ENCODE results near the gene PRPF8. TPM values are rescaled to one million over a fixed set of nuclear protein-coding genes. Genes with fewer than 3 reads are reported as not detected.
A peak's percentile ranks its signal among the peaks of the same experiment; 100 is the strongest.
"Not testable (repeated sequence)": the region's sequence is repeated elsewhere in the genome, so short reads cannot be mapped to it uniquely, and the experiment has no call there.

The PRPF8 gene
- total RNA-seq, 2 donors from 2014 or later: 298 to 375 TPM

GRCh38 chr17:1724351-1724868 is 39.7 kb upstream of the PRPF8 start, which contains the start of gene WDR81:
Gene WDR81, plus strand, starts transcription at chr17:1724704. Its CDS starts 256 bp downstream, at chr17:1724960.
- H3K4me3 ChIP-seq (ENCODE audit: low read length): peak within 1 kb of the TSS; percentile 67
- TF ChIP-seq, protein P1, sequence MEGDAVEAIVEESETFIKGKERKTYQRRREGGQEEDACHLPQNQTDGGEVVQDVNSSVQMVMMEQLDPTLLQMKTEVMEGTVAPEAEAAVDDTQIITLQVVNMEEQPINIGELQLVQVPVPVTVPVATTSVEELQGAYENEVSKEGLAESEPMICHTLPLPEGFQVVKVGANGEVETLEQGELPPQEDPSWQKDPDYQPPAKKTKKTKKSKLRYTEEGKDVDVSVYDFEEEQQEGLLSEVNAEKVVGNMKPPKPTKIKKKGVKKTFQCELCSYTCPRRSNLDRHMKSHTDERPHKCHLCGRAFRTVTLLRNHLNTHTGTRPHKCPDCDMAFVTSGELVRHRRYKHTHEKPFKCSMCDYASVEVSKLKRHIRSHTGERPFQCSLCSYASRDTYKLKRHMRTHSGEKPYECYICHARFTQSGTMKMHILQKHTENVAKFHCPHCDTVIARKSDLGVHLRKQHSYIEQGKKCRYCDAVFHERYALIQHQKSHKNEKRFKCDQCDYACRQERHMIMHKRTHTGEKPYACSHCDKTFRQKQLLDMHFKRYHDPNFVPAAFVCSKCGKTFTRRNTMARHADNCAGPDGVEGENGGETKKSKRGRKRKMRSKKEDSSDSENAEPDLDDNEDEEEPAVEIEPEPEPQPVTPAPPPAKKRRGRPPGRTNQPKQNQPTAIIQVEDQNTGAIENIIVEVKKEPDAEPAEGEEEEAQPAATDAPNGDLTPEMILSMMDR (conservative IDR thresholded peaks at IDR 0.05): no peak
- no peaks in the 10 kb centered on the region for H3K4me1 Mint-ChIP-seq
- peaks cover 9% of the 10 kb centered on the region for H3K36me3 Mint-ChIP-seq (ENCODE audit: low read depth)
- 1 to 10% methylated on average over 6 to 57 of the region's 57 CpGs for WGBS, 2 experiments (ENCODE audit: insufficient coverage in 1 of 2, insufficient read length in 1 of 2)
- H3K27ac ChIP-seq (ENCODE audit: low read depth, low read length): no peak within 1 kb of the TSS
- H3K36me3 ChIP-seq (ENCODE audit: control insufficient read depth, insufficient read depth, low read length): no peaks in the 10 kb centered on the region
- no peaks in the 10 kb centered on the region for H3K9me3 ChIP-seq (ENCODE audit: control insufficient read depth, low read length)
- no peaks in the 10 kb centered on the region for H3K4me1 ChIP-seq (ENCODE audit: control insufficient read depth, insufficient read depth, low read length)
- H3K4me3 Mint-ChIP-seq: peak within 1 kb of the TSS; percentile 52
- no peaks in the 10 kb centered on the region for H3K27me3 ChIP-seq (ENCODE audit: control insufficient read depth, insufficient read depth, low read length, poor library complexity, severe bottlenecking)
- no peaks in the 10 kb centered on the region for H3K27me3 Mint-ChIP-seq (ENCODE audit: insufficient read depth)
- H3K9ac ChIP-seq (ENCODE audit: extremely low read depth, low read length, poor library complexity, severe bottlenecking): peak within 1 kb of the TSS; percentile 15
- no peaks in the 10 kb centered on the region for H3K9me3 Mint-ChIP-seq
- DNase-seq: peak; percentile 97
- H3K27ac Mint-ChIP-seq: no peak within 1 kb of the TSS

DNA sequence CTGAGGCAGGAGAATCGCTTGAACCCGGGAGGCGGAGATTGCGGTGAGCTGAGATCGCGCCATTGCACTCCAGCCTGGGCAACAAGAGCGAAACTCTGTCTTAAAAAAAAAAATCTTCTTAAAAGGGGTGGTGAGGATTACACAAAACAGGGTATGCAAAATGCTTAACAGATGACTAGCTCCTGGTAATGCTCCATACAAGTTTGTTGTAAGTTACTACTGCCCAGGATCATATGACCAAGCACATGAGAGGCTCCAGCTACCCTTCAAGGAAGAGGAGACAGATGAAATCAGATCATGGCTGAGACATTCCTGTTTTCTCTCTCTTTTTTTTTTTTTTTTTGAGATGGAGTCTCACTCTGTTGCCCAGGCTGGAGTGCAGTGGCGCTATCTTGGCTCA is 37.4 kb upstream of the PRPF8 start:
- not testable (repeated sequence) for H3K27ac ChIP-seq (ENCODE audit: low read depth, low read length); H3K4me3 ChIP-seq (ENCODE audit: low read length); H3K9me3 Mint-ChIP-seq; DNase-seq; H3K27me3 Mint-ChIP-seq (ENCODE audit: insufficient read depth); H3K9me3 ChIP-seq (ENCODE audit: control insufficient read depth, low read length); H3K27ac Mint-ChIP-seq; H3K9ac ChIP-seq (ENCODE audit: extremely low read depth, low read length, poor library complexity, severe bottlenecking); H3K4me1 ChIP-seq (ENCODE audit: control insufficient read depth, insufficient read depth, low read length); H3K36me3 ChIP-seq (ENCODE audit: control insufficient read depth, insufficient read depth, low read length); H3K27me3 ChIP-seq (ENCODE audit: control insufficient read depth, insufficient read depth, low read length, poor library complexity, severe bottlenecking); H3K4me3 Mint-ChIP-seq; H3K36me3 Mint-ChIP-seq (ENCODE audit: low read depth); H3K4me1 Mint-ChIP-seq
- 91 to 94% methylated on average over 7 to 8 of the region's 8 CpGs for WGBS, 2 experiments (ENCODE audit: insufficient coverage in 1 of 2, insufficient read length in 1 of 2)

DNA sequence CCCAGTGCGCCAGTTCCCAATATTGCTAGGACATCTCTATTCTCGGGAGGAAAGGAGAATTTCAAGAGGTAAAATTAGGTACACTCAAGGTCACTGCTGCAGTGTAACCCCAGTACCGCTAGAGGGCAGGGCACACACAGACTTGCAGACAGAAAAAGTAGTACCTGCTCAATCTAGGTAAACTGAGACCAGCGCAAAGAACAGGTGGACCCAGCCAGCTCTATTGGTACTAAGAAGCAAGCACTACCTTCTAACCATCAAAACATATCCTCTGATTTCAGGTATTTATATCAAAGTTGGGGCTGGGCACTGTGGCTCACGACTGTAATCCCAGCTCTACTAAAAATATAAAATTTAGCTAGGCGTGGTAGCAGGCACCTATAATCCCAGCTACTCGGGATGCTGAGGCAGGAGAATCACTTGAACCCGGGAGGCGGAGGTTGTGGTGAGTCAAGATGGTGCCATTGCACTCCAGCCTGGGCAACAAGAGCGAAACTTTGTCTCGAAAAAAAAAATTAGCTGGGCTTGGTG is 36.3 kb upstream of the PRPF8 start:
- Mint-ChIP-seq H3K27ac (no peak overlapping the region), H3K4me3 (no peak overlapping the region), H3K9me3 (no peaks in the 10 kb centered on the region), H3K27me3 (ENCODE audit: insufficient read depth) (no peaks in the 10 kb centered on the region), H3K4me1 (peaks cover 7% of the 10 kb centered on the region), H3K36me3 (ENCODE audit: low read depth) (no peaks in the 10 kb centered on the region)
- TF ChIP-seq, protein P1 (conservative IDR thresholded peaks at IDR 0.05): peak; percentile 98
- H3K9me3 ChIP-seq (ENCODE audit: control insufficient read depth, low read length): no peaks in the 10 kb centered on the region
- no peak overlapping the region for H3K9ac ChIP-seq (ENCODE audit: extremely low read depth, low read length, poor library complexity, severe bottlenecking)
- no peaks in the 10 kb centered on the region for H3K27me3 ChIP-seq (ENCODE audit: control insufficient read depth, insufficient read depth, low read length, poor library complexity, severe bottlenecking)
- H3K36me3 ChIP-seq (ENCODE audit: control insufficient read depth, insufficient read depth, low read length): no peaks in the 10 kb centered on the region
- no peak overlapping the region for H3K4me3 ChIP-seq (ENCODE audit: low read length)
- peak; percentile 95 for DNase-seq
- no peak overlapping the region for H3K27ac ChIP-seq (ENCODE audit: low read depth, low read length)
- 46 to 58% methylated on average over 11 of the region's 11 CpGs for WGBS, 2 experiments (ENCODE audit: insufficient coverage in 1 of 2, insufficient read length in 1 of 2)
- peaks cover 4% of the 10 kb centered on the region for H3K4me1 ChIP-seq (ENCODE audit: control insufficient read depth, insufficient read depth, low read length)

Data from endodermal cell (in vitro differentiated cells).